Activated T-cell treated with anti-CD3 and anti-CD28 coated beads, Interleukin-2, amount 50 U/mL, for 72 hours (primary cell): ENCODE data around the gene STARD6. TPM values are rescaled to one million over a fixed set of nuclear protein-coding genes. Genes with fewer than 3 reads are reported as not detected.
"Not testable (repeated sequence)": the region's sequence is repeated elsewhere in the genome, so short reads cannot be mapped to it uniquely, and the experiment has no call there.

Experiments used
- ATAC-seq, 2 donors: fragments of 150-1000 bp; cut with Tn5 transposase; replicated peaks in 1 of 2; 2 replicates each; pipeline ENCODE4 v1.10.0; 2021; ENCODE audit warnings: moderate library complexity in 2 of 2, mild to moderate bottlenecking in 1 of 2
- DNase-seq, 2 donors: peaks; one replicate each; pipeline ENCODE4 v3.0.0; 2021 to 2022; ENCODE audit warnings: mixed read lengths in 1 of 2
- H3K27ac Mint-ChIP-seq: one replicate; pipeline ENCODE4 v1.8.0; 2022; ENCODE audit warnings: mild to moderate bottlenecking, moderate library complexity, mixed read lengths
- H3K27me3 Mint-ChIP-seq: one replicate; pipeline ENCODE4 v1.8.0; 2022; ENCODE audit warnings: low read depth, mixed read lengths
- H3K36me3 Mint-ChIP-seq, 2 donors: one replicate each; pipeline ENCODE4 v1.8.0; 2022; ENCODE audit warnings: mixed read lengths in 2 of 2, mild to moderate bottlenecking in 1 of 2; ENCODE audit not compliant: insufficient read depth in 2 of 2
- H3K4me1 Mint-ChIP-seq: one replicate; pipeline ENCODE4 v1.8.0; 2022; ENCODE audit warnings: low read depth, mixed read lengths
- H3K4me3 Mint-ChIP-seq, 2 donors: one replicate each; pipeline ENCODE4 v1.8.0; 2022; ENCODE audit warnings: mild to moderate bottlenecking in 2 of 2, mixed read lengths in 2 of 2, moderate library complexity in 2 of 2
- H3K9me3 Mint-ChIP-seq, 2 donors: one replicate each; pipeline ENCODE4 v1.8.0; 2022; ENCODE audit warnings: mixed read lengths in 2 of 2
- total RNA-seq, 2 donors: library from RNA; stranded (reverse); gene quantifications; one replicate each; pipeline ENCODE4 v1.2.3, GENCODE V29; 2022

Gene STARD6
- total RNA-seq, 2 donors from 2014 or later: 0.23 TPM; not detected in 1

DNA sequence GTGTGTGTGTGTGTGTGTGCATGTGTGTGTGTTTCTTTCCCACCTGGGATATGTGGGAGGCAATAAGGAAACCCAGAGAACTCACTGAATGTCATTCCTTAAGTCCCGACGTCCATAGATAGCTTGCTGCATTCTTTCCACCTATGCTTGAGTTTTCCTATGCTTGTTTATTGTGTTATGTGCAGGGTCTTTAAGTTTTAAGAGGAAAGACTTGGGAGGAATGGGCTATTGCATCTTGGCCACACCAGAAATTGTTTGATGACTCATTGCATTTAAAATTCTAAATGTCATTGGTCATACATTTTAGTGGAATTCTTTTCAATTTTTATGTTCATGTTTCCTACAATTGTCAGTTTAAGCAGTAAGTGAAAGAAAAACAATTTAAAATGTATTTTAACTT, 33.7 kb downstream of the STARD6 start:
- Mint-ChIP-seq H3K36me3 (no peaks in the 10 kb centered on the region), H3K27ac (no peak overlapping the region), H3K27me3 (peaks cover 5% of the 10 kb centered on the region), H3K4me1 (no peaks in the 10 kb centered on the region), H3K4me3 (no peak overlapping the region), H3K9me3 (no peaks in the 10 kb centered on the region)
- no peak for DNase-seq
- ATAC-seq: no peak

DNA sequence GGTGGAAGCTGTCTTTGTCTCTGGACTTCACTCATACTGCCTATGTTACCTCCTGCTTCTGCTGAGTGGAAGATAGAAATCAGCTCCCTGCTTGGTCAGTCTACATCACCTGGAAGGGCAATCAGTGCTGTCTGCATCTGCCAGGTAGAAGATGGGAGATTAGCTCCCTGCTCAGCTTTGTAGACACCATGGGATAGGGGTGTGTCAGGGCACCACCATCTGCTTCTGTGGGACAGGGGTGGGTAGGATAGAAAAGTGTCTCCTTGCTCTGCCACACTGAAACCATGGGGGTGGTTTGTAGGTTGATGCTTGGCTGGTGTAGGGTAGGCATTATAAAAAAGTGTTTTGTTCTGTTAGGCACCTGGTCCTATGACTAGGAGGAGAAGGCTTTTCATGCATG, 34.1 kb downstream of the STARD6 start:
- Mint-ChIP-seq H3K36me3 (no peaks in the 10 kb centered on the region), H3K4me1 (no peaks in the 10 kb centered on the region), H3K27ac (no peak overlapping the region), H3K9me3 (no peaks in the 10 kb centered on the region), H3K27me3 (peaks cover 5% of the 10 kb centered on the region), H3K4me3 (no peak overlapping the region)
- ATAC-seq: no peak
- no peak for DNase-seq

DNA sequence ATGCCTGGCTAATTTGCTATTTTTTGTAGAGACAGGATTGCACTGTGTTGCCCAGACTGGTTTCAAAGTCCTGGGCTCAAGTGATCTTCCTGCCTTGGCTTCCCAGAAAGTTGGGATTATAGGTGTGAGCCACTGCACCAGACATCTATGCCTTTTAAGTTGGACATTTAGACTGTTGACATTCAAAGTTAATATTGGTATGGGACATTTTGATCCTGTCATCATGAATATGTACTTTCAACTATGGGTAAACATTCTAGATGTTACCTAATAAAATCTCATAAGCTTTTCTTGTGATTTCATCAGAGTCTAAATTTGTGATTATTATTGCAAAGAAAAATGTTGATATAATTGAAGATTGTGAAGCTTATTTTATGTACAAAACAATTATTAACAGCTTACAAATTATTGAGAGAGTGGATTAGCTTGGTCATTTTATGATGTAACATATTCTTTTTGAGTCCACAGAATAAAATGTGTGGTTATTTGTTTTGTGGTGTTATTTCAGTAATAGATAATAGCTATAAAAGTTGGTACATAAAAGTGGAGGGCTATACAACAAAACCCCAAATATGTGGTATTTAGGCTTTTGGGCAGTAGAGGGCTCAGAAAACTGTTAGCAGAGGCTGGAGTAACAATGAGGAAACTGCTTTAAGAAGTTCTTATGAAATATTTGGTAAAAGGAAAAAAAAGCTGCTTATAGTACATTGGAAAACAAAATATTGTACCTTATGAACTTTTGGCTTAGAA, 41.4 kb downstream of the STARD6 start:
- DNase-seq: no peak
- Mint-ChIP-seq H3K4me1 (no peaks in the 10 kb centered on the region), H3K9me3 (no peaks in the 10 kb centered on the region)

DNA sequence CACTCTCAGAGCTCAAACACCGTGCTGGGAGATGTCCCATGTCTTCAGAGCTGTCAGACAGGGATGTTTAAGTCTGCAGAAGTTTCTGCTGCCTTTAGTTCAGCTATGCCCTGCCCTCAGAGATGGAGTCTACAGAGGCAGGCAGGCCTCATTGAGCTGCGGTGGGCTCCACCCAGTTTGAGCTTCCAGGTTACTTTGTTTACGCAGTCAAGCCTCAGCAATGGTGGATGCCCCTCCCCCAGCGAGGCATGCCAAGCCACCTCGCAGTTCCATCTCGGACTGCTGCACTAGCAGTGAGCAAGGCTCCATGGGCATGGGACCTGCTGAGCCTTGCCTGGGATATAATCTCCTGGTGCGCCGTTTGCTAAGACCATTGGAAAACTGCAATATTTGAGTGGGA, 48.1 kb downstream of the STARD6 start:
- H3K36me3 Mint-ChIP-seq: not testable (repeated sequence)

More for the DNA sequence above, 41.4 kb downstream of the STARD6 start:
- Mint-ChIP-seq H3K27me3 (peaks cover 29% of the 10 kb centered on the region), H3K36me3 (no peaks in the 10 kb centered on the region), H3K27ac (no peak overlapping the region), H3K4me3 (no peak overlapping the region)
- no peak for ATAC-seq

DNA sequence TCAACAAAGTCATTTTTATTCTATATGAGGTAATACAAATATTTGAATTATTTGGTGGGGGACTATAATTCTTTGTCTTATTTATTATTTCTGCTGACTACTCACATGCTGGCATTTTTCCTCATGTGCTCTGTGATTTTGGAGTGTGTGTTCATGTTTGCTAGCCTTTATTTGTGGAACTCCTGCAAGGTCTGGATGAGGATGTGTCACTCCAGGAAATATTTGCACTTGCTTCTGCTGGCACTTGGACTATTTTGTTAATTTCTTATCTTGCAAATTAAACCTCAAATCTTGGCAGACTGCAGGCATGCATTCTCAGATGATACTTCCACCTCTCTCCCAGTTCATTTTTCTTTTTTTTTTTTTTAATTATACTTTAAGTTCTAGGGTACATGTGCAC, 54.2 kb downstream of the STARD6 start:
- Mint-ChIP-seq H3K27ac (no peak overlapping the region), H3K4me1 (no peaks in the 10 kb centered on the region), H3K4me3 (no peak overlapping the region), H3K36me3 (peaks cover 0 to 6% of the 10 kb centered on the region in 2 donors), H3K27me3 (peaks cover 14% of the 10 kb centered on the region), H3K9me3 (peaks cover 2 to 6% of the 10 kb centered on the region in 2 donors)
- ATAC-seq (no peak), DNase-seq (no peak)

More for the DNA sequence above, 48.1 kb downstream of the STARD6 start:
- H3K9me3 Mint-ChIP-seq, ATAC-seq, H3K4me1 Mint-ChIP-seq, DNase-seq, H3K27ac Mint-ChIP-seq, H3K4me3 Mint-ChIP-seq: not testable (repeated sequence)
- H3K27me3 Mint-ChIP-seq: peaks cover 22% of the 10 kb centered on the region

DNA sequence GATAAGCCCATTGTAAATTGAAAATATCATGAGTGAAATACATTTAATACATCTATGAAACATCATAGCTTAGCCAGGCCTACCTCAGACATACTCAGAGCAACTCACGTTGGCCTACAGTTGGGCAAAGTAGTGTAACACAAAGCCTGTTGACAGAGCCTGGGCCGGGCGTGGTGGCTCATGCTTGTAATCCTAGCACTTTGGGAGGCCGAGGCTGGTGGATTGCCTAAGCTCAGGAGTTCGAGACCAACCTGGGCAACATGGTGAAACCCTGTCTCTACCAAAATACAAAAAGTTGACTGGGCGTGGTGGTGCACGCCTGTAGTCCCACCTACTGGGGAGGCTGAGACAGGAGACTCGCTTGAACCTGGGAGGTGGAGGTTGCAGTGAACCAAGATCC, 58.7 kb downstream of the STARD6 start:
- H3K36me3 Mint-ChIP-seq, H3K27me3 Mint-ChIP-seq, H3K4me1 Mint-ChIP-seq, H3K27ac Mint-ChIP-seq, DNase-seq, H3K9me3 Mint-ChIP-seq, H3K4me3 Mint-ChIP-seq, ATAC-seq: not testable (repeated sequence)

DNA sequence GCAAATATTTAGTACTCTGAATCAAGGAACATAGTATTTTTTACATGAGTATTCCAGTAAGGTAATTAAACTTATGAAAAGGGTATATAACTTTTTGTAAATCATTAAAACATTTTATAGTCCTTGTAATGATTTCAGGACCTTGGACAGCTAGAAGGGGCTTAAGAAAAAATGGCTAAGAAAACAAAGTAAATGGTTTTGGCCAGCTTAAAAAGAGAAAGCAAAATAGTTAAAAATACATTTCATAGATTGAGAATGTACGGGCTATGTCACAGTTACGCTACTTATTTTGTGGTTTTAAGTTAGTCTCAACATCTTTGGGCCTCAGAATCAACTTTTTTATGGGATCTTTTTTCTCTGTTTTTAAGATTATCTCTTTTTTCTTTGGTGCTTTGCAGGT, 61.6 kb downstream of the STARD6 start:
- Mint-ChIP-seq H3K27ac (no peak overlapping the region), H3K4me3 (no peak overlapping the region), H3K36me3 (peaks cover 0 to 10% of the 10 kb centered on the region in 2 donors), H3K9me3 (peaks cover 2 to 3% of the 10 kb centered on the region in 2 donors), H3K27me3 (no peaks in the 10 kb centered on the region), H3K4me1 (no peaks in the 10 kb centered on the region)
- ATAC-seq: no peak
- no peak for DNase-seq

DNA sequence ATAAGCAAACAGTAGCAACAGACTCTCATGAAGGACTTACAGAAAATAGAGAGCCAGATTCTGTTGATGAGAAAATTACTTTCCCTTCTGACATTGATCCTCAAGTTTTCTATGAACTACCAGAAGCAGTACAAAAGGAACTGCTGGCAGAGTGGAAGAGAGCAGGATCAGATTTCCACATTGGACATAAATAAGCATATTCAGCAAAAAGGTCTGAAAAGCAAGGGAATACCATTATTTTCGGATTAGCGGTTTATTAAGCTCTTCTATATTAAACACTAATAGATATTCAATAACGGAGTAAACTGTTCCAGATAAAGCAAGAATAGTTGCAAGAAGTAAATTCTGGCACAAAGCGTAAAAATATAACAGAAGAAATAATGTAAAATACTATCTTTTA, 63.4 kb downstream of the STARD6 start:
- ATAC-seq (no peak), DNase-seq (no peak)
- peaks cover 0 to 6% of the 10 kb centered on the region in 2 donors for H3K9me3 Mint-ChIP-seq
- H3K27ac Mint-ChIP-seq: no peak overlapping the region
- no peaks in the 10 kb centered on the region for H3K4me1 Mint-ChIP-seq
- no peaks in the 10 kb centered on the region for H3K27me3 Mint-ChIP-seq
- H3K36me3 Mint-ChIP-seq: peaks cover 0 to 16% of the 10 kb centered on the region in 2 donors
- no peak overlapping the region for H3K4me3 Mint-ChIP-seq

DNA sequence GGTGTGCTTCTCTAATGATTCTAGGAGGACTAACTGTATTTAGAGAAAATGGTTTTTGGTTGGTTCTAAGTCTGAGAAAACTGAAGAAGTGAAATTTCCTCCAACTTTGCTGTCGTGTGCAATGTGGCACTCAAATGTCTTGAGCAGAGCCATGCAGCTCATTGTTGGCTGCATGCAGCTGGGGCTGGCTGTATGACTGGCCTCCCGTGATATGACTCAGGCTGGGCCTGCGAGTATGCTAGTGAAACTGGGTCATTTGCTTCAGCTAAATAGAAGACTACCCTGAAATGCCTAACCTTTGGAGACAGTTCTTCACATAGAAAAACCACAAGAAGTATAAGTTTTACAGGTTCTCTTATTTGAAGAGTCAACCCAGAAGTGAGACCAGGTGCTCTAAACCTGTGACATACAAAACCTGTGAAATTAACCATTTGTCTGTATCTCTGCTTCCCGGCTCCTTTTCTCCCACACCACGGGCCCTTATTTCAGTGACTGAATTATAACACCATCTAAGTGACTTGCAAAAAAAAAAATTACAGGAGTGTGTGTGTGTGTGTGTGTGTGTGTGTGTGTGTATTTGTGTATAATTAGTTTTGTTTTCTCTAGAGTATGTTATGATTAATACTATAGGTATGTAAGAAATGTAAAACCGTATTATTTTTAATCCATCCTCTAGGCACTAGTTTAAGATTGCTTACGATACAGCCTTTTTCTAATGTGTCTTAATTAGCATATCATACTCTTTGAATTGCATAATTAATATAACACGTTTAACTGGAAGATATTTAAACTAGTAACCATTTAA, 72.5 kb downstream of the STARD6 start:
- ATAC-seq: peak; percentile 99 to 100
- Mint-ChIP-seq H3K4me1 (peaks cover 35% of the 10 kb centered on the region), H3K27me3 (no peaks in the 10 kb centered on the region), H3K36me3 (peaks cover 11 to 34% of the 10 kb centered on the region in 2 donors), H3K27ac (peak overlapping the region; percentile 90), H3K9me3 (peaks cover 0 to 6% of the 10 kb centered on the region in 2 donors), H3K4me3 (peak overlapping the region; percentile 37 to 79)
- peak; percentile 84 to 89 for DNase-seq

DNA sequence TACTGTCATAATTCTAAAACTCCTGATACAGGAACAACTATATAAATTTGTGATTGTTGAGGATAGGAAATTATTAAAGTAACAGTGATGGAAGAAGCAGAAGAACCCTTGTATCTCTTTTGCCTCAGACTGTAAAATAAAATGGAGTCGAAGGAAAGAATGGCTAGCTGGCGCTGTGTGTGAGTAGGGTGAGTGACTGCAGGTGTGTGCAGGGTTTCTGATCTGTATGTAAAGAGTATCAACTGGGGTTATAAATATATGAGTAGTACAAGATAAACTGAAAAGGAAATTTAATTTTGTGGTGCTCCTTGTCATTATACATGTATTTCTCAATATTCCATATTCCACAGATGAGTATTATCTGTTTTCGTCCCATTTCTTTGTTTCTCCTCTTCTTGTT, 73.1 kb downstream of the STARD6 start:
- Mint-ChIP-seq H3K27me3 (no peaks in the 10 kb centered on the region), H3K4me3 (peak overlapping the region; percentile 37 to 79), H3K27ac (peak overlapping the region; percentile 90), H3K4me1 (peaks cover 39% of the 10 kb centered on the region), H3K36me3 (peaks cover 11 to 32% of the 10 kb centered on the region in 2 donors), H3K9me3 (peaks cover 0 to 3% of the 10 kb centered on the region in 2 donors)
- ATAC-seq (peak; percentile 43 to 59), DNase-seq (no peak)

DNA sequence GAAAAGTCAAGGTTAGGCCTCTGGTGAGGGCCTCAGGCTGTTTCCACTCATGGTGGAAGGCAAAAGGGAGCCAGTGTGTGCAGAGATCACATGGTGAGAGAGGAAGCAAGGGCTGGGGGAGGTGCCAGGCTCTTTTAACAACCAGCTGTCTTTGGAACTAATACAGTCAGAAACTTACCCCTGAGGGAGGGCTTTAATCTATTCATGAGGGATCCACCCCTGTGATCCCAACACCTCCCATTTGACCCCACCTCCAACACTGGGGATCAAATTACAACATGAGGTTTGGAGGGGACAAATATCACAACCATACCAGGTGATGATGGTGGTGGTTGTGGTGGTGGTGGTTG, 77.5 kb downstream of the STARD6 start:
- no peak for DNase-seq
- Mint-ChIP-seq H3K27me3 (no peaks in the 10 kb centered on the region), H3K9me3 (no peaks in the 10 kb centered on the region), H3K4me1 (peaks cover 43% of the 10 kb centered on the region), H3K27ac (no peak overlapping the region), H3K36me3 (peaks cover 7 to 20% of the 10 kb centered on the region in 2 donors), H3K4me3 (no peak overlapping the region)
- ATAC-seq: no peak

DNA sequence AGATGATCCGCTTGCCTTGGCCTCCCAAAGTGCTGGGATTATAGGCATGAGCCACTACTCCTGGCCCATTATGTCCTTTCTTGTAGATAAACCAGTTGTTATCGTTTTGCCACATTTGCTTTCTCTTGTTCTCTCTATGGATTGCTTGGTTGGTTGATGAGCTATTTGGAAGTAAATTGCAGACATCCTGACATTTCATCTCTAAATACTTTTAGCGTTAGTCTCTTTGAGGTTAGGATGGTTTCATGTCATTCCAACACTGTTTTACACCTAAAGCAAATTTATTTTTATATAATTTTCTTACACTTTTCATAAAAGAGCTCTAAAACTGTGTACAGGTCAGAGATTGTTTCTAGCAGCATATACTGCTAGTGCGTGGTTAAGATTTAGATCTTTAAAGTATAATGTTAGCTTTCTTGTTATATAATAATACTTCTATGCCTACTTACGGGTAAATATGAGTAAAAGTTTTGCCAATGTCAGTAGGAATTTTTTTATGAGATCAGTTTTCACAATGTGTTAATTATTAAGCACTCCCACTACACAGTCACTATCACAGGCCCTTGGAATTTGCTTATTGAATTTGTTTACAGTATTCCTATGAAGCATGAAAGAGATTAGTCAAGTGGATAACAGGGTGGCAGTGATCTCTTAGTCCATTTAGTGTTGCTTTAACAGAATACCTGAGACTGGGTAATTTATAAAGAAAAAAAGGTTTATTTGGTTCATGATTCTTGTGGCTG, 78.0 kb downstream of the STARD6 start:
- H3K27me3 Mint-ChIP-seq: no peaks in the 10 kb centered on the region
- H3K9me3 Mint-ChIP-seq: no peaks in the 10 kb centered on the region
- H3K4me1 Mint-ChIP-seq: peaks cover 37% of the 10 kb centered on the region
- ATAC-seq (no peak), DNase-seq (no peak)
- peaks cover 7 to 17% of the 10 kb centered on the region in 2 donors for H3K36me3 Mint-ChIP-seq
- H3K4me3 Mint-ChIP-seq: no peak overlapping the region
- no peak overlapping the region for H3K27ac Mint-ChIP-seq

DNA sequence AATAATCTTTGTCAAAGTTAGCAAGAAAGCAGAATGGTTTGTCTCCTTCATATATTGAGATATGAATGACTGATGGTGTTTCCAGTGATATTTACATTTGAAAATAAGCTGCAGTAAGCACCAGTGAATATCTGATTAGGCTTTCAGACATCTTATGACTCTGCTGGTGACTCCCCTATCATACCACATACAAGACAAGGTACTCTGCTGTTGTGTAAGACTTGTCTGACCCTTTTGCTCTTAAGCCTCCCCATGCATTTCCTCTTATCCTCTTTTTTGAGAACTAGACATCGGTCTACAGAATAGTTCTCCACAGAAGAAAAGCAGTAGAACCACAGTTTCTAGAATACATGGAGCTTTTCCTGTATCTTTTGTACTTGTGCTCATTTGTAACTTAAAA, 79.0 kb downstream of the STARD6 start:
- ATAC-seq (peak; percentile 43 to 67), DNase-seq (no peak)
- no peaks in the 10 kb centered on the region for H3K27me3 Mint-ChIP-seq
- no peaks in the 10 kb centered on the region for H3K9me3 Mint-ChIP-seq
- H3K4me1 Mint-ChIP-seq: peaks cover 29% of the 10 kb centered on the region
- H3K27ac Mint-ChIP-seq: no peak overlapping the region
- peaks cover 7 to 16% of the 10 kb centered on the region in 2 donors for H3K36me3 Mint-ChIP-seq
- H3K4me3 Mint-ChIP-seq: no peak overlapping the region
